Activated naive CD8-positive, alpha-beta T cell treated with anti-CD3 and anti-CD28 coated beads, Interleukin-2, amount 50 U/mL, for 24 hours (primary cell): ENCODE results near the gene C1orf35.

ENCODE experiments used
- ATAC-seq: fragments of 150-1000 bp; cut with Tn5 transposase; one replicate; pipeline ENCODE4 v1.10.0; 2021
- DNase-seq: peaks from one replicate; pipeline ENCODE4 v3.0.0; 2021
- H3K27ac Mint-ChIP-seq: one replicate; pipeline ENCODE4 v1.8.0; 2021; ENCODE audit warnings: mild to moderate bottlenecking, mixed read lengths
- H3K27me3 Mint-ChIP-seq: one replicate; pipeline ENCODE4 v1.8.0; 2021; ENCODE audit warnings: mixed read lengths
- H3K36me3 Mint-ChIP-seq: one replicate; pipeline ENCODE4 v1.8.0; 2021; ENCODE audit warnings: low read depth, mixed read lengths
- H3K4me1 Mint-ChIP-seq: one replicate; pipeline ENCODE4 v1.8.0; 2021; ENCODE audit warnings: mixed read lengths
- H3K4me3 Mint-ChIP-seq: one replicate; pipeline ENCODE4 v1.8.0; 2021; ENCODE audit warnings: mild to moderate bottlenecking, moderate library complexity, mixed read lengths
- H3K9me3 Mint-ChIP-seq: one replicate; pipeline ENCODE4 v1.8.0; 2021; ENCODE audit warnings: mixed read lengths

The C1orf35 gene

DNA sequence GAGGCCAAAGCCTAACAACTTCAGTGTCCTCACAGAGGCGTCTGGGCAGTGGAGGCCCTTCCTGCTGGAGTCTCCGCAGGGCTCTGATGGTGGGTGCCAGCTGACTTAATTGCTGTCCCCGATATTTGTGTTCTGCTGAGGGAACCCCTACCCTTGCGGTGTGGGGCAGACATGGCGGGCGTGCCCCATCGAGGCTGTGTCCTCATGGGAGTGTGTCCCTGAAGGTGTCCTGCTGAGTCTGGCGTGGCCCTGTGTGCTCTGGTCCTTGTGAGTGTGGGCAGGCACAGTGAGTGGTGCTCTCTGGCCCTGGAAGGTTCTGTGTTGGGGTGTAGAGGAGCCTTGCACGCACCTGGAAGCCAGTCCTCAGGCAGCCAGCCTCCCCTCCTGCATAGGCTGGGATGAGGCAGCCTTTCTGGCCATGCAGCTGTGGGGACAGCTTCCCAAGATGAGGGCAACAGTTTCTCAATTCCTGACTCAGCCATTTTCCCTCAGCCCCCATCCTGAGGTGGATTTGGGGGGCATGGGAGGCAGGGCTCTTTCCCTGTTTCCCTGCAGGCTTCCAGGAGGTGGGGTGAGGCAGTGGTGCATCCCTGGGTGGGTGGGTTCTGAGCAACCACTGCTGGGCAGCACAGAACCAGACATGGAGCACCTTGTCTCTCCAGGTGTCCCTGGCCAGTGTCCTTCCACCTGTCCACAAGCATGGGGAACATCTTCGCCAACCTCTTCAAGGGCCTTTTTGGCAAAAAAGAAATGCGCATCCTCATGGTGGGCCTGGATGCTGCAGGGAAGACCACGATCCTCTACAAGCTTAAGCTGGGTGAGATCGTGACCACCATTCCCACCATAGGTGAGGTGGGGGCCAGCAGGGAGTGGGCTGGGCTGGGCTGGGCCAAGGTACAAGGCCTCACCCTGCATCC is 6.5 kb downstream of the C1orf35 start:
- H3K27me3 Mint-ChIP-seq = no peaks in the 10 kb centered on the region
- H3K27ac Mint-ChIP-seq = peak overlapping the region; percentile 18
- ATAC-seq (no peak), DNase-seq (no peak)
- peaks cover 60% of the 10 kb centered on the region for H3K36me3 Mint-ChIP-seq
- H3K9me3 Mint-ChIP-seq = peaks cover 6% of the 10 kb centered on the region
- H3K4me3 Mint-ChIP-seq = no peak overlapping the region
- H3K4me1 Mint-ChIP-seq = peaks cover 32% of the 10 kb centered on the region

GRCh38 chr1:228095938-228096337 is 7.2 kb downstream of the C1orf35 start:
- H3K9me3 Mint-ChIP-seq = peaks cover 6% of the 10 kb centered on the region
- no peak overlapping the region for H3K4me3 Mint-ChIP-seq
- peaks cover 35% of the 10 kb centered on the region for H3K4me1 Mint-ChIP-seq
- no peak for DNase-seq
- no peaks in the 10 kb centered on the region for H3K27me3 Mint-ChIP-seq
- H3K36me3 Mint-ChIP-seq = peaks cover 67% of the 10 kb centered on the region
- no peak for ATAC-seq
- peak overlapping the region; percentile 69 for H3K27ac Mint-ChIP-seq

DNA sequence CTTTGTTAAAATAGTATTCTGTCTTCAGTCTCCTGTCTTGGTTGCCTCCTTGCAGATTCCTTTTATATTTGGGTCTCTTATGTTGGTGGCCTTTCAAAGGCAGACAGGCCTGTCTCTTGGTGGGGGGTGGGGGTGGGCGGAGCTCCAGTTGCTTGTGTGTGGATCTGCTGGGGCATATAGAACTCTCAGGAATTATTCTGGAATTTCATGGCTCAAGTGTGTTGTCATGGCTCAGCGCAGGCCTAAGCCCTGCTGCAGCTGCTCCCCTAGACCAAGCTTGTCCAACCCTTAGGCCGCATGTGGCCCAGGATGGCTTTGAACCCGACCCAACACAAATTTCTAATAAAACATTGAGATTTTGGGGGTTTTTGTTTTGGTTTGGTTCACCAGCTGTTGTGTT is 8.0 kb downstream of the C1orf35 start:
- H3K27ac Mint-ChIP-seq = peak overlapping the region; percentile 0
- peaks cover 74% of the 10 kb centered on the region for H3K36me3 Mint-ChIP-seq
- H3K27me3 Mint-ChIP-seq = no peaks in the 10 kb centered on the region
- peaks cover 43% of the 10 kb centered on the region for H3K4me1 Mint-ChIP-seq
- H3K4me3 Mint-ChIP-seq = no peak overlapping the region
- ATAC-seq = no peak
- no peak for DNase-seq
- H3K9me3 Mint-ChIP-seq = peaks cover 6% of the 10 kb centered on the region

GRCh38 chr1:228094432-228095016 is 8.6 kb downstream of the C1orf35 start:
- Mint-ChIP-seq H3K9me3 (peaks cover 6% of the 10 kb centered on the region), H3K36me3 (peaks cover 75% of the 10 kb centered on the region), H3K4me3 (no peak overlapping the region), H3K4me1 (peaks cover 49% of the 10 kb centered on the region), H3K27me3 (no peaks in the 10 kb centered on the region), H3K27ac (peak overlapping the region; percentile 0)
- no peak for ATAC-seq
- DNase-seq = no peak

DNA sequence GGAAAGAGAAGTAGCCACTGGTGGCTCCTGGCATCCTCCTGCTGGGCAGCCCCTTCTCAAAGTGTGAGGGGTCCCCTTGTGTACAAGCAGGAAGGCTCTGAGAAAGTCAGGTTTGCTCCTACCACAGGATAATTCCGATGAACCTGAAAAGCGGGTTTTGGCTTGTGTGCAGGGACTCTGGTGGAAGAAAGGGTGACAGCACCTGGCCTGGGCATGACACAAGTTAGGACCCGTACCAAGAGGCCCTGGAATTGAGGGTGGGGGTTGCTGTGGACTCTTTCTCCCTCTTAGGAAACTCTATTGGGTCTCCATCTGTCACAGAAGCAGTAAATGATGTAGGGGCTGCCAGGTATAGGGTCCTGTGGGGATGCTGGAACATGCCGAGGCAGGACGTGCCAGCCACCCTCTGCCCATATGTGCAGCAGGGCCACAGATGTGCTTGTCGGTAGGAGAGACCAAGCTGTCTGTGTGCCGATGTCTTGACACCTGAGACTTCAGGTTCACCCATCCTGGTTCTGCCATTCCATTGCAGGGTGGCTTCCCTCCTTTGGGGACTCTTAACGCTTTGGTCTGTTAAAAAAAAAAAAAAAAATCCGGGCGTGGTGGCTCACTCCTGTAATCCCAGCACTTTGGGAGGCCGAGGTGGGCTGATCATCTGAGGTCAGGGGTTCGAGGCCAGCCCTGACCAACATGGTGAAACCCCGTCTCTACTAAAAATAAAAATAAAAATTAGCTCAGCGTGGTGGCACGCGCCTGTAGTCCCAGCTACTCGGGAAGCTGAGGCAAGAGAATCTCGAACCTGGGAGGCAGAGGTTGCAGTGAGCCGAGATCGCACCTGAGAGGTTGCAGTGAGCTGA is 9.8 kb downstream of the C1orf35 start:
- H3K4me3 Mint-ChIP-seq = no peak overlapping the region
- no peak overlapping the region for H3K27ac Mint-ChIP-seq
- peaks cover 60% of the 10 kb centered on the region for H3K4me1 Mint-ChIP-seq
- peaks cover 72% of the 10 kb centered on the region for H3K36me3 Mint-ChIP-seq
- no peak for DNase-seq
- no peak for ATAC-seq
- H3K9me3 Mint-ChIP-seq = peaks cover 6% of the 10 kb centered on the region
- H3K27me3 Mint-ChIP-seq = no peaks in the 10 kb centered on the region

DNA sequence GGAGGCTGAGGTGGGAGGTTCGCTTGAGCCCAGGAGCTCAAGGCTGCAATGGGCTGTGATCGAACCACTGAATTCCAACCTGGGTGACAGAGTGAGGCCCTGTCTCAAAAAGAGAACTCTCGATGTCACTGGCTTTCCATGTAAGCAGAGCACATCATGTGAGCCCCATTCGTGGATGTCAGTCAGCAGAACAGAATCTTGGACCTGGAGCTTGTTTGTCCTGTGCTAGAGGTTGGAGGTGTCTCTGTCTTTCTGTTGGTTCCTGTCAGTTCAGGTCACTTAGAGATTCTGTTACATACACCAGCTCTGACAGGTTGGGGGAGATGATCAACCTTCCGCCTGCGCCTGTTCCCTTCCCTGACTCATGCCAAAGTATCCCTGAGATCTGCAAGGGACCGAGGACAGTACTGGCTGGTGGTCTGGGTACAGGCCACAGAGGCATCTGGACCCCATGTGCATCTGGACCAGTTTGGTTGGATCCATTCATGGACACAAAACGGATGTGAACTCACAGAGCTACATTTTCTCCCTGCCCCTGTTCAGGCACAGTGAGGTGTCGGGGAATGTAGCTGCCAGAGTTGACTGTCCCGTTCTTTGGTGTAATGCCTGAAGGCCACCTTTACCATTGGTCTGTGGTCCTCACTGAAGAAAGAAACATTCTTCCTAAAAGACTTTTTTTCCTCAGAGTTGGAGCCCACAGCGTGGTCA is 10.6 kb downstream of the C1orf35 start:
- no peak overlapping the region for H3K27ac Mint-ChIP-seq
- H3K4me1 Mint-ChIP-seq = peaks cover 67% of the 10 kb centered on the region
- no peak overlapping the region for H3K4me3 Mint-ChIP-seq
- H3K9me3 Mint-ChIP-seq = peaks cover 6% of the 10 kb centered on the region
- no peak for DNase-seq
- no peak for ATAC-seq
- peaks cover 74% of the 10 kb centered on the region for H3K36me3 Mint-ChIP-seq
- H3K27me3 Mint-ChIP-seq = no peaks in the 10 kb centered on the region

GRCh38 chr1:228091084-228091483 is 12.0 kb downstream of the C1orf35 start:
- DNase-seq (no peak), ATAC-seq (no peak)
- Mint-ChIP-seq H3K27ac (peak overlapping the region; percentile 67), H3K27me3 (no peaks in the 10 kb centered on the region), H3K36me3 (peaks cover 72% of the 10 kb centered on the region), H3K9me3 (peaks cover 6% of the 10 kb centered on the region), H3K4me3 (no peak overlapping the region), H3K4me1 (peaks cover 81% of the 10 kb centered on the region)

DNA sequence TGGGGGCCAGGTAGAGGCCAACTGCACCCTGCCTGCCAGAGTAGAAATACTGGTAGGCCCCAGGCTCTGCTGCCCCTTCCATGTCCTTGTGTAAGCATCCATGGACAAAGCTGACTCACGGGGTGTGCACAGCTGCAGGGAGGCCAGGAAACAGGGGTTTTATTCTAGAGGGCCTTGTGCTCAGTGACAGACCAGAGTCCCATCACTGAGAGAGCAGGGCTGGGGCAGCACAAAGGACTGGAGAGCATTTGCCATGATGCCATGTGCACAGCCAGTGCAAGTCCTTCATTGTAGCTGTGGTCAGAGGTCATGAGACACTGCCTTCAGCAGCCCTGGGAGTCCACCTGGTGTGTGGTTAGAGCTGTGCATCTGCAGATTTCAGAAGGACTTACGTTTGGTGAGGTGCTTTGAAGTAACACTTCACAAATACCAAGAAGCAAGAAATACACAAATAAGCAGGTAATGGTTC is 12.5 kb downstream of the C1orf35 start:
- Mint-ChIP-seq H3K4me3 (peak overlapping the region; percentile 21), H3K27me3 (no peaks in the 10 kb centered on the region), H3K4me1 (peaks cover 81% of the 10 kb centered on the region), H3K36me3 (peaks cover 70% of the 10 kb centered on the region), H3K27ac (no peak overlapping the region), H3K9me3 (peaks cover 6% of the 10 kb centered on the region)
- DNase-seq (no peak), ATAC-seq (no peak)

DNA sequence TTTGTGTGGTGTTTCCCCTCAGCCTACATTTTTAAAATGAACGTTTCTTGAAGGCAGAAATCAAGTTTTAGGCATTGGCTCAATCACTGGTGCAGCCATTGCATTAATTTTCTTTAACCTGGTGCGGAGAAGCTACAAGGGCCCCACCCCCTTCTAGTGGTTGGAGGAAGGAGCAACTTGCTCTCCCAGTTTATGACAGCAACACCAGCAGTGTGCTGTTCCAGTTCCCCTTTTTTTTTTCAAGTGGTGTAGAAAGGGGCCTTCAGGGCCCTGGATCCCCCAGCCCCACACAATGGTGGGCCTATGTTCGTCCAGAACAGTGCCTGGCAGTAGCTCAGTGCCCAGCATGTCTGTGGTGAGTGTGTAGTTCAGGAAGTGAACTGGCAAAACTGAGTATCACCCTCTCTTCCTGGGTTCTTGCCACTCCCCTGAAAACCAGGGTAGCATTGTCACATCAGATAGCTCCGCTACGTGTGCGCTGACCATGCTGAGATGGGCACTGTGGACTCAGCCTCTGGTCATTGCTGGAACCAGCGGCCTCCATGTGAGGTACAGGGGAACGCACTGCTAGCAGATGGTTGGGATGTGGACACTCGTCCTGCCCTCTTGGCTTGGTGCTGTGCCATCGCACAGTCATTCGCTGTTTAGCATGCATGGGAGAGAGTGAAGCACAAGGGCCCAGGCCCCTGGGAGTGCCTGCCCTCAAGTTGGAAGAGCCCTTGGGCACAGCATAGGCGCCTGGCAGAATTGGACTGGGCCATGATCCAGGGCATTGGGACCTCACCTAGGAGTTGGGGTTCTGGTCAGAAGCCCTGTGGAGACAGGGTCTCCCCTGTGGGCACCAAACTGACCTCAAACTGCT is 13.4 kb downstream of the C1orf35 start:
- H3K36me3 Mint-ChIP-seq = peaks cover 70% of the 10 kb centered on the region
- peaks cover 2% of the 10 kb centered on the region for H3K9me3 Mint-ChIP-seq
- no peaks in the 10 kb centered on the region for H3K27me3 Mint-ChIP-seq
- ATAC-seq (no peak), DNase-seq (no peak)
- no peak overlapping the region for H3K4me3 Mint-ChIP-seq
- H3K4me1 Mint-ChIP-seq = peaks cover 85% of the 10 kb centered on the region
- peak overlapping the region; percentile 80 for H3K27ac Mint-ChIP-seq

DNA sequence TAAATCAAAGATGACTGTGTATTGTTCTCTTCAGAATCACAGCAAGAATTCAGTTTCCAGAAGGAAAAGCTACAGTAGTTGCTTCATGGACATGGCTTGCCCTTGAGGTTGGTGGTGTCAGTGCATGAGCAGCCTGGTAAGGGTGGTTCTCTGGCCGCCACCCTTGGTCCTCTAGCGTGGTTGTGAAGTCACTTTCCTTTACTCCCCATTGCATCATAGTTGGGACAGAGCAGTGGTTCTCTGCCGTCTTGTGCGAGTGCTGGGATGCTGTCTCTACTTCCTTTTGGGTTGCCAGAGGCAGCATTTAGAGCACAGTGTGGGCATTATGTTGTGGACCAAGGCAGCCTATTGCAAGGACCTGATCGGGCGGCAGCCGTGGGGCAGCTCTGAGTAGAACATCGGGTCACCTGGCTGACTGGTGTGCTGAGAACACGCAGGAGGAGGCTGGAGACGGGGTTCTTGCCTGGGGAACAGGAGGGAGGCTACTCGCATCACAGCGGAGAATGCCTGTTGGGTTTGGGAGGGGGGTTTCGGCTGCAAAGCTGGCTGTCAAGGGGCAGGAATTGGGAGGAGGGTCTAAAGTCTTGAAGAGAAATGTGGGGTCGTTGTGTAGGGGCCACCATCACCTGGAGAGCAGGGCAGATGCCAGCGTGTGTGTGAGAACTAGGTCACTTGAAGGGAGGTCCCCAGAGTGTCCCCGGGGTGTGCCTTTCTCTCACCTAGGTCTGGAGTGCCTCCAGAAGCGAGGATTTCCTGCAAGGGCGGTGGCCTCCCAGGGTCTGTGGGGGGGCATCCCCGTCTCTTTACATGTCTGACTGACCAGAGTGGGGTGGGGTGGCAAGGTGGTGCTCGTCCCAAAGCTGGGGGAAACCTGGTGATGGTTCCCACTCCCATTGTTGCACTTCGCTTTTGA is 14.3 kb downstream of the C1orf35 start:
- Mint-ChIP-seq H3K9me3 (no peaks in the 10 kb centered on the region), H3K36me3 (peaks cover 70% of the 10 kb centered on the region), H3K4me1 (peaks cover 87% of the 10 kb centered on the region), H3K4me3 (no peak overlapping the region), H3K27me3 (no peaks in the 10 kb centered on the region), H3K27ac (peak overlapping the region; percentile 80)
- DNase-seq (no peak), ATAC-seq (no peak)

DNA sequence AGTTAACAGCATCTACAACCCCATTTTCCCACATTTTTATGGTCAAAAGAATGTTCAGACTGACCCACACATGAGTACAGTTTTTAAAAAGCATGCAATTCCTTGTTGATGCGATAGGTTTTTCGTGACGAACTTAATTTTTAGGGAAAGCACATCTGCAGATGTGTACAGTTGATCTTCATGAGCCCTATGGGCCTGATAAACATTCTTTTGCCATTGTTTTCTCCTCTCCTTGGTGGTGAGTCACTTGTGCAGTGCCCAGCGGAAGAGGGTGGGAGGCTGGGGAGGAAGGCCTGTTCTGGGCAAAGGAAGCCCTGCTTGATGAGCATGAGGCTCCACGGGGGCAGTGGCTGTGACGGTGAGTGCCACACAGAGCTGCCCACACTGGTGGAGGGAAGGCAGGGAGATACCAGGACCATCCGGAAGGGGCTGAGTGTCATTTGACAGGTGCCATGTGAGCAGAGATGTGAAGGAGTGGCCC is 15.3 kb downstream of the C1orf35 start:
- peak; percentile 37 for ATAC-seq
- DNase-seq = no peak
- H3K4me1 Mint-ChIP-seq = peaks cover 89% of the 10 kb centered on the region

GRCh38 chr1:228085287-228085951 is 17.7 kb downstream of the C1orf35 start:
- Mint-ChIP-seq H3K36me3 (peaks cover 47% of the 10 kb centered on the region), H3K27ac (peak overlapping the region; percentile 94), H3K27me3 (no peaks in the 10 kb centered on the region), H3K4me1 (peaks cover 73% of the 10 kb centered on the region), H3K9me3 (no peaks in the 10 kb centered on the region), H3K4me3 (peak overlapping the region; percentile 96)
- ATAC-seq (no peak), DNase-seq (no peak)

More for the DNA sequence above, 15.3 kb downstream of the C1orf35 start:
- Mint-ChIP-seq H3K27ac (peak overlapping the region; percentile 80), H3K27me3 (no peaks in the 10 kb centered on the region), H3K4me3 (peak overlapping the region; percentile 64), H3K36me3 (peaks cover 71% of the 10 kb centered on the region), H3K9me3 (no peaks in the 10 kb centered on the region)
